ENCODE data around the gene LRIT1.

GRCh38 chr10:84269162-84269561 lies 27.8 kb upstream of the LRIT1 start:
- TF ChIP-seq POLR2AphosphoS5 (IDR thresholded peaks at IDR 0.05; ENCODE audit: low read depth, low read length) (no peak), REST (IDR thresholded peaks at IDR 0.05; ENCODE audit: insufficient read depth in 1 of 2, low read depth in 2 of 2, low read length in 2 of 2) (no peak), SIN3A (IDR thresholded peaks at IDR 0.05; ENCODE audit: borderline replicate concordance, insufficient read depth, low read length) (no peak), TAF1 (IDR thresholded peaks at IDR 0.05; ENCODE audit: borderline replicate concordance, insufficient read depth, low read length) (no peak)

Measured in PFSK-1 (cell line).